H1 (cell line): ENCODE results near the gene ACSL3. TPM values are rescaled to one million over a fixed set of nuclear protein-coding genes. Genes with fewer than 3 reads are reported as not detected.
A peak's percentile ranks its signal among the peaks of the same experiment; 100 is the strongest.

Source experiments
- CTCF ChIA-PET: fragments of 300-600 bp; sonication (Branson Sonifier 250); formaldehyde crosslinking; loops from one replicate; lab custom pipeline; 2021; ENCODE audit not compliant: partially characterized antibody; lab: Charles Lee
- POLR2A ChIA-PET: fragments of 300-600 bp; sonication (Branson Sonifier 250); formaldehyde crosslinking; loops from one replicate; lab custom pipeline; 2021; ENCODE audit warnings: inconsistent platforms; ENCODE audit not compliant: partially characterized antibody; lab: Charles Lee
- DNase-seq, 2 experiments: peaks; one replicate each; pipeline versions ENCODE4 v3.0.0 to v3.0.0-alpha.2; 2010 to 2022; ENCODE audit warnings: low spot score in 2 of 2, low read depth in 1 of 2, mixed read lengths in 1 of 2
- FAIRE-seq: peaks from 2 replicates; lab custom pipeline; 2011; peaks lifted over from hg19 to GRCh38; lab: Jason Lieb, UNC
- H2AFZ ChIP-seq: 2 replicates; pipeline ENCODE4 v1.8.1; 2012; ENCODE audit warnings: low read length, inconsistent platforms
- H2AK5ac ChIP-seq: 2 replicates; pipeline ENCODE4 v1.6.1; 2013; ENCODE audit warnings: low read depth, low read length
- H2BK120ac ChIP-seq: replicated peaks from 2 replicates; pipeline ENCODE3; 2013; ENCODE audit warnings: low read depth, low read length, inconsistent platforms
- H2BK12ac ChIP-seq: 2 replicates; pipeline ENCODE4 v1.6.1; 2013; ENCODE audit warnings: low read depth, low read length
- H2BK15ac ChIP-seq: 2 replicates; pipeline ENCODE4 v1.6.1; 2013; ENCODE audit warnings: low read length
- H2BK20ac ChIP-seq: 2 replicates; pipeline ENCODE4 v1.6.1; 2013; ENCODE audit warnings: low read length
- H2BK5ac ChIP-seq: 2 replicates; pipeline ENCODE4 v1.6.1; 2013; ENCODE audit warnings: low read depth, low read length
- H3K14ac ChIP-seq: 2 replicates; pipeline ENCODE4 v1.6.1; 2013; ENCODE audit warnings: inconsistent platforms; ENCODE audit not compliant: insufficient read length
- H3K18ac ChIP-seq: 2 replicates; pipeline ENCODE4 v1.6.1; 2013; ENCODE audit warnings: low read length; ENCODE audit errors: extremely low read depth
- H3K23ac ChIP-seq: 2 replicates; pipeline ENCODE4 v1.6.1; 2013; ENCODE audit warnings: inconsistent platforms; ENCODE audit not compliant: insufficient read length
- H3K23me2 ChIP-seq: 2 replicates; pipeline ENCODE4 v1.6.1; 2013; ENCODE audit warnings: low read depth, low read length
- H3K27ac ChIP-seq: 2 replicates; pipeline ENCODE4 v1.6.1; 2011; ENCODE audit warnings: low read depth, low read length, inconsistent platforms
- H3K27me3 ChIP-seq, 4 experiments: replicated peaks in 1 of 4; 1 replicate in 1 of 4; 2 replicates in 3 of 4; pipeline versions ENCODE4 v1.6.1 to v1.8.1; 2011 to 2013; ENCODE audit warnings: low read length in 3 of 4, mild to moderate bottlenecking in 3 of 4, inconsistent platforms in 2 of 4, mixed read lengths in 2 of 4, moderate library complexity in 1 of 4; ENCODE audit not compliant: control insufficient read depth in 3 of 4, insufficient read depth in 3 of 4; ENCODE audit errors: extremely low read depth in 1 of 4
- H3K36me3 ChIP-seq, 4 experiments: 2 replicates each; pipeline versions ENCODE4 v1.6.1 to v1.8.1; 2011 to 2013; ENCODE audit warnings: mild to moderate bottlenecking in 4 of 4, low read length in 3 of 4, moderate library complexity in 2 of 4, control low read depth in 1 of 4, inconsistent platforms in 1 of 4; ENCODE audit not compliant: insufficient read depth in 4 of 4, control insufficient read depth in 2 of 4
- H3K4ac ChIP-seq: replicated peaks from 2 replicates; pipeline ENCODE3; 2013; ENCODE audit warnings: low read length, low read depth, mixed read lengths, inconsistent platforms; ENCODE audit not compliant: insufficient read length
- H3K4me1 ChIP-seq, 4 experiments: replicated peaks in 1 of 4; 1 replicate in 1 of 4; 2 replicates in 3 of 4; pipeline versions ENCODE4 v1.6.1 to v1.8.1; 2011 to 2013; ENCODE audit warnings: low read length in 3 of 4, inconsistent platforms in 2 of 4, mixed read lengths in 1 of 4; ENCODE audit not compliant: insufficient read depth in 4 of 4, control insufficient read depth in 3 of 4
- H3K4me2 ChIP-seq, 2 experiments: 2 replicates each; pipeline versions ENCODE4 v1.6.1 to v1.8.1; 2011 to 2013; ENCODE audit warnings: low read depth in 2 of 2, low read length in 2 of 2, control low read depth in 1 of 2, inconsistent platforms in 1 of 2, mild to moderate bottlenecking in 1 of 2; ENCODE audit not compliant: insufficient read depth in 1 of 2
- H3K4me3 ChIP-seq, 4 experiments: fragments of 200-600, 300-600 bp in 1 of 4; sonication (generic), shearing (Covaris generic), sonication (Bioruptor Twin) in 1 of 4; 2 replicates each; pipeline versions ENCODE4 v1.5.1 to v1.8.1; 2011 to 2016; ENCODE audit warnings: low read length in 4 of 4, low read depth in 3 of 4, control low read depth in 2 of 4, inconsistent platforms in 2 of 4, mild to moderate bottlenecking in 2 of 4, mixed read lengths in 1 of 4, moderate library complexity in 1 of 4; ENCODE audit not compliant: insufficient read depth in 2 of 4; ENCODE audit errors: extremely low read depth in 1 of 4
- H3K56ac ChIP-seq: replicated peaks from 2 replicates; pipeline ENCODE3; 2013; ENCODE audit warnings: low read depth, mild to moderate bottlenecking, mixed read lengths, low read length, inconsistent platforms; ENCODE audit not compliant: insufficient read length
- H3K79me1 ChIP-seq: 2 replicates; pipeline ENCODE4 v1.6.1; 2013; ENCODE audit warnings: low read depth, low read length, control low read depth
- H3K79me2 ChIP-seq, 2 experiments: 2 replicates each; pipeline versions ENCODE4 v1.6.1 to v1.8.1; 2012 to 2013; ENCODE audit warnings: low read length in 2 of 2, mild to moderate bottlenecking in 2 of 2, inconsistent platforms in 1 of 2; ENCODE audit not compliant: insufficient read depth in 2 of 2, control insufficient read depth in 1 of 2
- H3K9ac ChIP-seq, 4 experiments: replicated peaks in 1 of 4; 1 replicate in 1 of 4; 2 replicates in 3 of 4; pipeline versions ENCODE4 v1.6.1 to v1.8.1; 2011 to 2013; ENCODE audit warnings: low read depth in 3 of 4, low read length in 3 of 4, control low read depth in 2 of 4, mild to moderate bottlenecking in 2 of 4, moderate library complexity in 2 of 4, inconsistent platforms in 1 of 4; ENCODE audit errors: extremely low read depth in 1 of 4
- H3K9me3 ChIP-seq, 2 experiments: 2 replicates each; pipeline versions ENCODE4 v1.6.1 to v1.8.1; 2012 to 2013; ENCODE audit warnings: mild to moderate bottlenecking in 2 of 2, moderate library complexity in 2 of 2, control low read depth in 1 of 2, inconsistent platforms in 1 of 2, low read depth in 1 of 2, low read length in 1 of 2, mixed read lengths in 1 of 2; ENCODE audit not compliant: insufficient read depth in 2 of 2
- H4K20me1 ChIP-seq, 2 experiments: replicated peaks in 1 of 2; 2 replicates each; pipeline versions ENCODE3 to v1.8.1; 2011 to 2013; ENCODE audit warnings: inconsistent platforms in 2 of 2, low read length in 2 of 2, mild to moderate bottlenecking in 1 of 2; ENCODE audit not compliant: insufficient read depth in 2 of 2, control insufficient read depth in 1 of 2
- H4K5ac ChIP-seq: 2 replicates; pipeline ENCODE4 v1.6.1; 2013; ENCODE audit warnings: low read length, low read depth, mixed read lengths, inconsistent platforms; ENCODE audit not compliant: insufficient read length
- H4K8ac ChIP-seq: 2 replicates; pipeline ENCODE4 v1.8.0; 2013; ENCODE audit warnings: mild to moderate bottlenecking, moderate library complexity, low read length, inconsistent platforms; ENCODE audit not compliant: insufficient read depth; ENCODE audit errors: extremely low read depth
- H4K91ac ChIP-seq: replicated peaks from 2 replicates; pipeline ENCODE3; 2013; ENCODE audit warnings: low read length, mixed read lengths, inconsistent platforms; ENCODE audit not compliant: insufficient read length
- BACH1 ChIP-seq: IDR thresholded peaks from 2 replicates; pipeline ENCODE4 v1.6.1; 2012; ENCODE audit warnings: low read length, improper control_type of control experiment
- BCL11A ChIP-seq, 2 experiments: IDR thresholded peaks; one replicate each; pipeline ENCODE4 v1.6.1; 2011; ENCODE audit warnings: low read depth in 2 of 2, low read length in 2 of 2, mild to moderate bottlenecking in 2 of 2
- JUN ChIP-seq: IDR thresholded peaks from 2 replicates; pipeline ENCODE4 v1.6.1; 2011; ENCODE audit warnings: low read depth, mild to moderate bottlenecking, improper control_type of control experiment, low read length
- POLR2A ChIP-seq, 2 experiments: IDR thresholded peaks; 1 replicate in 1 of 2; 2 replicates in 1 of 2; pipeline ENCODE4 v1.6.1; 2011; ENCODE audit warnings: low read depth in 2 of 2, low read length in 2 of 2, mild to moderate bottlenecking in 2 of 2; ENCODE audit errors: control extremely low read depth in 1 of 2
- SIX5 ChIP-seq: IDR thresholded peaks from 2 replicates; pipeline ENCODE4 v1.6.1; 2011; ENCODE audit warnings: mild to moderate bottlenecking, low read depth, low read length
- WGBS, 2 experiments: shearing (Covaris generic) in 1 of 2; methylation state at CpG; one replicate each; pipeline versions ENCODE4 v1.1.6 to v1.1.7; 2013 to 2015; ENCODE audit warnings: low lambda C conversion rate in 2 of 2, mixed read lengths in 2 of 2, inconsistent platforms in 1 of 2, low coverage in 1 of 2, missing lambda C conversion rate in 1 of 2; ENCODE audit not compliant: insufficient replicate concordance in 2 of 2, insufficient coverage in 1 of 2, insufficient read length in 1 of 2; ENCODE audit errors: extremely low coverage in 1 of 2, missing lambda C conversion rate in 1 of 2; 5-methylcytosine and 5-hydroxymethylcytosine counted together
- polyA plus RNA-seq, 7 experiments: library from polyadenylated mRNA; depleted of rRNA in 3 of 7; stranded (reverse) in 5 of 7; unstranded in 2 of 7; fragments of >200 nt in 5 of 7; fragments of 200-250 nt in 2 of 7; gene quantifications; 1 replicate in 5 of 7; 2 replicates in 1 of 7; 4 replicates in 1 of 7; pipeline versions ENCODE4 v1.2.1 to v1.2.3, GENCODE V29; 2011 to 2013; ENCODE audit warnings: missing spikeins in 2 of 7, mixed read lengths in 2 of 7
- total RNA-seq: library from RNA; stranded (reverse); fragmentation: NEBNext Ultra II Directional; extraction: Animal tissue kit (Norgen Biotek cat#: 25700); gene quantifications from 2 replicates; pipeline ENCODE4 v1.2.1, GENCODE V29; 2021

The ACSL3 gene
- total and polyA plus RNA-seq, 2 of the 8 experiments (the other 6 are each of a cell fraction or from before 2014, with no cell fraction given), result 37.5 to 98.1 TPM

DNA sequence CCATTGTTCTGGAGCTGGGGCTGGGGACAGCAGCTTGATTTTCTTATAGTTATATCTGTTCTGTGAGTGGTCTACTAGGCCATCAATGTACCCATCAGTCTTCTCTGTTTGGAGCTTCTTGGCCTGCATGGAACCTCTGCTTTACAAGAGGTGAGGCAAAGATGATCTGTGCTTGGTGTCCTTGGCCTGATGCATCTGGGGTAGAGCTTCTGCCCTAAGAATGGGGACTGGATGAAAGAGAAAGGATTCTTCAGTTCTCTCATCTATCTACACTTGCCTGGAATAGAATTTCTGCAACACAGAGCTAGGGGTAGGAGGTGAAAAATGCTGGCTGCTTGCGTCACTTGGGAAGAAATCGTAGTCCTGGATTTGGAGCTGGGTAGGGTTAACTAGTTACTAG, 46.2 kb downstream of the ACSL3 start:
- H4K20me1 ChIP-seq, result peaks cover 0 to 8% of the 10 kb centered on the region in 2 experiments
- no peak for FAIRE-seq

More for the DNA sequence above, 46.2 kb downstream of the ACSL3 start:
- H3K79me1 ChIP-seq, result peaks cover 2% of the 10 kb centered on the region; the same call in 1 of the 2 replicates
- no peak overlapping the region for H3K27ac ChIP-seq
- TF ChIP-seq POLR2A (IDR thresholded peaks at IDR 0.05; ENCODE audit: control extremely low read depth in 1 of 2, low read depth in 2 of 2, low read length in 2 of 2), result no peak
- TF ChIP-seq SIX5, result no peak
- TF ChIP-seq BACH1, result no peak
- TF ChIP-seq BCL11A (IDR thresholded peaks at IDR 0.05; ENCODE audit: low read depth in 2 of 2, low read length in 2 of 2), result no peak
- TF ChIP-seq JUN, result no peak
- H4K5ac ChIP-seq, result no peak overlapping the region
- no peak overlapping the region for H2AFZ ChIP-seq
- H2BK15ac ChIP-seq, result no peak overlapping the region
- no peak overlapping the region for H4K8ac ChIP-seq
- no peak overlapping the region for H3K4me2 ChIP-seq
- no peak overlapping the region for H2BK120ac ChIP-seq
- POLR2A ChIA-PET, result interaction anchor here (0.9 to 1.3 kb wide), 2 partner anchors 45 to 216 kb away, joined by 3 to 4 read pairs; no protein-coding TSS in a partner anchor
- H2BK20ac ChIP-seq, result no peak overlapping the region
- H3K23ac ChIP-seq, result no peak overlapping the region
- no peaks in the 10 kb centered on the region for H3K27me3 ChIP-seq
- no peak overlapping the region for H2BK5ac ChIP-seq
- WGBS, 2 experiments, result 92% methylated on average over 2 of the region's 2 CpGs; no CpG with 5 or more reads in 1 of the 2 experiments
- CTCF ChIA-PET, result interaction anchor here (0.7 to 6.5 kb wide), 14 partner anchors 9 to 223 kb away, joined by 3 to 79 read pairs (median 4); no protein-coding TSS in a partner anchor
- H2BK12ac ChIP-seq, result no peak overlapping the region; the same call in 1 of the 2 replicates
- no peak overlapping the region for H4K91ac ChIP-seq
- H3K4ac ChIP-seq, result no peak overlapping the region
- H3K9ac ChIP-seq, result no peak overlapping the region
- H3K4me1 ChIP-seq, result peaks cover 3 to 19% (median 14%) of the 10 kb centered on the region in 4 experiments; a peak in 5 of 7 replicates
- H3K23me2 ChIP-seq, result no peaks in the 10 kb centered on the region
- DNase-seq, result no peak
- H3K56ac ChIP-seq, result no peak overlapping the region
- peaks cover 9 to 94% of the 10 kb centered on the region in 2 experiments for H3K79me2 ChIP-seq
- no peak overlapping the region for H3K14ac ChIP-seq
- no peak overlapping the region for H3K18ac ChIP-seq
- H3K4me3 ChIP-seq, result no peak overlapping the region
- no peaks in the 10 kb centered on the region for H3K9me3 ChIP-seq
- H2AK5ac ChIP-seq, result 0 out of 2 replicates have a peak overlapping the region, but pooled peaks have one; percentile 77
- peaks cover 0 to 18% (median 4%) of the 10 kb centered on the region in 4 experiments; a peak in 7 of 8 replicates for H3K36me3 ChIP-seq
